Liver (tissue), 3 donors: ENCODE results near the gene ZNF219.
A peak's percentile ranks its signal among the peaks of the same experiment; 100 is the strongest.

Experiments used
- ATF3 ChIP-seq: IDR thresholded peaks from 2 replicates; pipeline ENCODE4 v1.6.1; 2016; ENCODE audit warnings: antibody characterized with exemption
- JUND ChIP-seq, 2 donors: IDR thresholded peaks; 2 replicates each; pipeline ENCODE4 v1.6.1; 2016; ENCODE audit warnings: antibody characterized with exemption in 2 of 2
- SP1 ChIP-seq: IDR thresholded peaks from 2 replicates; pipeline ENCODE4 v1.6.1; 2018; ENCODE audit warnings: antibody characterized with exemption, mild to moderate bottlenecking
- TAF1 ChIP-seq: conservative IDR thresholded peaks from 2 replicates; pipeline ENCODE4 v1.6.1; 2016; ENCODE audit warnings: antibody characterized with exemption, mild to moderate bottlenecking
- TF ChIP-seq, protein P1 (sequence below): fragments of 150-350 bp; IDR thresholded peaks from 2 replicates; pipeline ENCODE4 v1.5.1; 2017; ENCODE audit warnings: improper control_type of control experiment, low read depth, low read length; ENCODE audit not compliant: missing input control
- donor health status: healthy.
- donor health status: healthy.

GRCh38 chr14:21054123-21054767, 44.2 kb downstream of the ZNF219 start:
- TF ChIP-seq, protein P1, sequence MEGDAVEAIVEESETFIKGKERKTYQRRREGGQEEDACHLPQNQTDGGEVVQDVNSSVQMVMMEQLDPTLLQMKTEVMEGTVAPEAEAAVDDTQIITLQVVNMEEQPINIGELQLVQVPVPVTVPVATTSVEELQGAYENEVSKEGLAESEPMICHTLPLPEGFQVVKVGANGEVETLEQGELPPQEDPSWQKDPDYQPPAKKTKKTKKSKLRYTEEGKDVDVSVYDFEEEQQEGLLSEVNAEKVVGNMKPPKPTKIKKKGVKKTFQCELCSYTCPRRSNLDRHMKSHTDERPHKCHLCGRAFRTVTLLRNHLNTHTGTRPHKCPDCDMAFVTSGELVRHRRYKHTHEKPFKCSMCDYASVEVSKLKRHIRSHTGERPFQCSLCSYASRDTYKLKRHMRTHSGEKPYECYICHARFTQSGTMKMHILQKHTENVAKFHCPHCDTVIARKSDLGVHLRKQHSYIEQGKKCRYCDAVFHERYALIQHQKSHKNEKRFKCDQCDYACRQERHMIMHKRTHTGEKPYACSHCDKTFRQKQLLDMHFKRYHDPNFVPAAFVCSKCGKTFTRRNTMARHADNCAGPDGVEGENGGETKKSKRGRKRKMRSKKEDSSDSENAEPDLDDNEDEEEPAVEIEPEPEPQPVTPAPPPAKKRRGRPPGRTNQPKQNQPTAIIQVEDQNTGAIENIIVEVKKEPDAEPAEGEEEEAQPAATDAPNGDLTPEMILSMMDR: no peak
- peak; percentile 52 for TF ChIP-seq ATF3
- TF ChIP-seq SP1: peak; percentile 99
- TF ChIP-seq JUND (IDR thresholded peaks at IDR 0.05): peak in 1 of 2 donors; percentile 73
- no peak for TF ChIP-seq TAF1
